HFFc6 (cell line): Measurements from ENCODE around the gene TSEN54. TPM values are rescaled to one million over a fixed set of nuclear protein-coding genes. Genes with fewer than 3 reads are reported as not detected.

Source experiments
- DNase-seq: peaks from one replicate; pipeline ENCODE4 v3.0.0-alpha.2; 2018
- H3K27ac Mint-ChIP-seq: 2 replicates; pipeline ENCODE4 v1.8.0; 2020; ENCODE audit warnings: mild to moderate bottlenecking, mixed read lengths
- H3K27me3 Mint-ChIP-seq: 2 replicates; pipeline ENCODE4 v1.8.0; 2021; ENCODE audit warnings: mild to moderate bottlenecking, moderate library complexity, mixed read lengths; ENCODE audit not compliant: insufficient read depth
- H3K36me3 Mint-ChIP-seq: 2 replicates; pipeline ENCODE4 v1.8.0; 2021; ENCODE audit warnings: low read depth, mixed read lengths
- H3K4me1 Mint-ChIP-seq: 2 replicates; pipeline ENCODE4 v1.8.0; 2020; ENCODE audit warnings: low read depth, mixed read lengths
- H3K4me3 Mint-ChIP-seq: 2 replicates; pipeline ENCODE4 v1.8.0; 2020; ENCODE audit warnings: mild to moderate bottlenecking, moderate library complexity, mixed read lengths
- H3K9me3 Mint-ChIP-seq: 2 replicates; pipeline ENCODE4 v1.8.0; 2020; ENCODE audit warnings: mild to moderate bottlenecking, mixed read lengths
- CTCF ChIP-seq: fragments of 200-600 bp; sonication (generic); IDR thresholded peaks from 2 replicates; pipeline ENCODE4 v1.5.0; 2021; ENCODE audit warnings: antibody characterized with exemption, mild to moderate bottlenecking
- total RNA-seq, 6 experiments: library from RNA; stranded (reverse); fragmentation: NEBNext Ultra II Directional; extraction: Animal tissue kit (Norgen Biotek cat#: 25700); gene quantifications; 2 replicates in 1 of 6; 3 replicates in 5 of 6; pipeline ENCODE4 v1.2.3, GENCODE V29; 2021

Gene TSEN54
- total RNA-seq, 6 experiments from 2014 or later, result 8.7 to 11.1 (median 9.4) TPM

GRCh38 chr17:75491680-75492079 lies 24.6 kb upstream of the TSEN54 start:
- H3K27ac Mint-ChIP-seq, result no peak overlapping the region
- no peak overlapping the region for H3K4me3 Mint-ChIP-seq
- no peaks in the 10 kb centered on the region for H3K36me3 Mint-ChIP-seq
- no peaks in the 10 kb centered on the region for H3K9me3 Mint-ChIP-seq
- H3K27me3 Mint-ChIP-seq, result peaks cover 4% of the 10 kb centered on the region; the same call in 1 of the 2 replicates
- H3K4me1 Mint-ChIP-seq, result no peaks in the 10 kb centered on the region
- TF ChIP-seq CTCF, result no peak
- no peak for DNase-seq

- H3K4me1 Mint-ChIP-seq, result no peaks in the 10 kb centered on the region
These were observed 23.7 kb upstream of the TSEN54 start for GRCh38 chr17:75492555-75493168.

GRCh38 chr17:75493476-75494129 lies 22.7 kb upstream of the TSEN54 start:
- Mint-ChIP-seq H3K27ac (no peak overlapping the region), H3K4me1 (no peaks in the 10 kb centered on the region), H3K9me3 (no peaks in the 10 kb centered on the region), H3K36me3 (no peaks in the 10 kb centered on the region), H3K4me3 (no peak overlapping the region), H3K27me3 (peaks cover 4% of the 10 kb centered on the region)
- no peak for TF ChIP-seq CTCF
- DNase-seq, result no peak

More at GRCh38 chr17:75492555-75493168, 23.7 kb upstream of the TSEN54 start:
- Mint-ChIP-seq H3K4me3 (no peak overlapping the region), H3K36me3 (no peaks in the 10 kb centered on the region), H3K9me3 (no peaks in the 10 kb centered on the region), H3K27ac (no peak overlapping the region), H3K27me3 (peaks cover 4% of the 10 kb centered on the region; the same call in 1 of the 2 replicates)
- TF ChIP-seq CTCF, result no peak
- no peak for DNase-seq

- TF ChIP-seq CTCF, result no peak
- peaks cover 4% of the 10 kb centered on the region for H3K27me3 Mint-ChIP-seq
- H3K4me1 Mint-ChIP-seq, result no peaks in the 10 kb centered on the region
- no peak for DNase-seq
- H3K27ac Mint-ChIP-seq, result no peak overlapping the region
- no peaks in the 10 kb centered on the region for H3K36me3 Mint-ChIP-seq
- no peak overlapping the region for H3K4me3 Mint-ChIP-seq
- no peaks in the 10 kb centered on the region for H3K9me3 Mint-ChIP-seq
These were observed 21.9 kb upstream of the TSEN54 start for GRCh38 chr17:75494326-75494877.

GRCh38 chr17:75496005-75496404 lies 20.3 kb upstream of the TSEN54 start:
- Mint-ChIP-seq H3K9me3 (no peaks in the 10 kb centered on the region), H3K4me1 (no peaks in the 10 kb centered on the region), H3K27ac (no peak overlapping the region), H3K27me3 (peaks cover 4% of the 10 kb centered on the region), H3K36me3 (no peaks in the 10 kb centered on the region), H3K4me3 (no peak overlapping the region)
- no peak for DNase-seq
- TF ChIP-seq CTCF, result no peak
